GM21786 (cell line): ENCODE results near the gene NYAP1.

ENCODE experiments used
- ATAC-seq: cut with Tn5 transposase; IDR thresholded peaks from one replicate; pipeline ENCODE4 v1.9.1; 2021; ENCODE audit not compliant: unreplicated experiment

The NYAP1 gene

DNA sequence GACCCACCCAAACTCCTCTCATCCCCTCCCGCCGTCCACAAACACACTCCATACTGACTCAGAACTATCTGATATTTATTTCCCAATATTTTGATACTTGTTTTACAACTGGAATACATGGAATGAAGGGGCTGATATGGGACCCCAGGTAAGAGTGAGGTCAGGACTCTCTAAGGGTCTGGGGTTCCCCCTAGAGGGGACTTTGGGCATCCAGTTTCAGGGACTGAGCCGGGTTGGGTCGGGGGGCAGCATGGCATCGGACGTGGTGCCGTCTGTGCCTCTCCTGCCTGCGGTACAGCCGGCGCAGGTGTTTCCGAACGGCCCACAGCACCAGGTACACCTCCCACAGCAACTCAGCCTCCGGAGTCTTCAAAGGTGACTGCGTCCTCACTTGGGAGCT is 27.2 kb upstream of the NYAP1 start:
- no peak for ATAC-seq

DNA sequence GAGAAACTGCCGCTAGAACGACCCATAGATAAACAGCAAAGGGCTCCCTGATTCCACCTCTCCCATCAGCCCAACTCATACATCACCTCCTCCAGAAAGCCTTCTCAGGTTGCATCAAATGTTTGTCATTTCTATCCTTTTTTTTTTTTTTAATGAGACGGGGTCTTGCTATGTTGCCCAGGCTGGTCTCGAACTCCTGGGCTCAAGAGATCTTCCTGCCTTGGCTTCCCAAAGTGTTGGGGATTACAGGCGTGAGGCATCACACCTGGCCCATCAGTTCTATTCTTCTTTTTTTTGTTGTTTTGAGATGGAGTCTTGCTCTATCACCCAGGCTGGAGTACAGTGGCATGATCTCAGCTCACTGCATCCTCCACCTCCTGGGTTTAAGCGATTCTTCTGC is 26.7 kb upstream of the NYAP1 start:
- ATAC-seq = no peak

DNA sequence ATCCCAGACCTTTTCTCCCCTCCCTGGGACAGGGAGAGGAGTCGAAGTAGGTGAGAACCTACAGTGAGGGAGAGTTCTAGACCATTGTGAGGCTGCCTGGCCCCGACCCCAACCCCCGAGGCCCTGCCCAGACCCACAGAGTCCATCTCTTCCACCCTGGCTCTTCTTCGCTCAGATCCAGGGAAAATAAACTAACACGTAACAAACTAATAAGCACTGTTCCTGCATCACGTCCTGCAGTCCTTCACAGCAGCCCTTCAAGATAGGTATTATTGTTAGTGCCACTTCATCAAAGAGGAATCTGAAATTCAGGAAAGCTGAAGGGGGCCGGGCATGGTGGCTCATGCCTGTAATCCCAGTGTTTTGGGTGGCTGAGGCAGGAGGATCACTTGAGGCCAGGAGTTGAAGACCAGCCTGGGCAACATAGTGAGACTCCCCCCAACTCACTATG is 19.5 kb upstream of the NYAP1 start, which contains the start of gene SPACDR:
SPACDR (minus strand) TSS at position 51 of the 451 bp plus-strand sequence. CDS start 235 bp downstream, outside the sequence.
- ATAC-seq = no peak

DNA sequence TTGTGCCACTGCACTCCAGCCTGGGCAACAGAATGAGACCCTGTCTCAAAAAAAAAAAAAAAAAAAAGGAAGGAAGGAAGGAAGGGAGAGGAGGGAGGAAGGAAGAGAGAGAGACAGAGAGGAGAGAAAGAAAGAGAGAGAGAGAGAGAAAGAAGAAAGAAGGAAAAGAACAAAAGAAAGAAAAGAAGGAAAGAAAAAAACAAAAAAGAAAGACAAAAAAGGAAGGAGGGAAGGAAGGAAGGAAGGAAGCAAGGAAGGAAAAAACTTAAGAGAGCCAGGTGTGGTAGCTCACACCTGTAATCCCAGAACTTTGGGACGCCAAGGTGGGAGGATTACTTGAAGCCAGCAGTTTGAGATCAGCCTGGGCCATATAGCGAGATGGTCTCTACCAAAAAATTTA is 18.9 kb upstream of the NYAP1 start:
- ATAC-seq = no peak

DNA sequence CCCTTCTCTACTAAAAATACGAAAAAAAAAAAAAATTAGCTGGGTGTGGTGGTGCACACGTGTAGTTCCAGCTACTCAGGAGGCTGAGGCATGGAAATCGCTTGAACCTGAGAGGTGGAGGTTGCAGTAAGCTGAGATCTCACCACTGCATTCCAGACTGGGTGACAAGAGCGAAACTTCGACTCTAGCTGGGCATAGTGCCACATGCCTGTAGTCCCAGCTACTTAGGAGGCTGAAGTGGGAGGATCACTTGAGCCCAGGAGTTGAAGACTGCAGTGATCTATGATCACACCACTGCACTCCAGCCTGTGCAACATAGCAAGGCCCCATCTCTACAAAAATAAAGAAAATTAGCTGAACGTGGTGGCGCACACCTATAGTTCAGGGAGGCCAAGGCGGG is 18.4 kb upstream of the NYAP1 start:
- ATAC-seq = no peak

DNA sequence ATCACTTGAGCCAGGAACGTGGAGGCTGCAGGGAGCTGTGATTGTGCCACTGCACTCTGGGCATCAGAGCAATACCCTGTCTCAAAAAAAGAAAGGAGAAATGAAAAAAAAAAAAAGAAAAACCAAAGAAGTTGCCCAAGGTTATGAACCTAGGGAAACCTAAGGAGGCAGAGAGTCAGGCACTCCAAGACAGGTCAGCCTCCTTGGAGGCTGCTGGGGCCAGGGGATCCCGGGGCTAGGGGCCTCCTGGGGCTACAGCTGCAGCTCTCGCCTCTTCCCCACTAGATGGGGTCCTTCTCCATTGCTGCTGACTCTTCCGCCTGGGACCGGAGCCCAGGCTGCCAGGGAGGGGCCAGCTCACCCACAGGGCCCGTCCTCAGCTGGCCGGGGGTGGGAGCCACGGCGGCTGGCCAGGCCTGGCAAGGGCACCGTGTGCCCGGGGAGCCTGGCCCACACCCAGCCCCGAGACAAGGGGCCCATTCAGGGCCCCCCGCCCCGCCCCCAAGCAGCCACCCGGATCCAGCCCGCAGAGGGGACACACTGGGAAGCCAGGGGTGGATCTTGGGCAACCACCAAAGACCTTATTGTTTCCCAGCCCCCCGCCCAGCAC is 17.9 kb upstream of the NYAP1 start:
- ATAC-seq = no peak

DNA sequence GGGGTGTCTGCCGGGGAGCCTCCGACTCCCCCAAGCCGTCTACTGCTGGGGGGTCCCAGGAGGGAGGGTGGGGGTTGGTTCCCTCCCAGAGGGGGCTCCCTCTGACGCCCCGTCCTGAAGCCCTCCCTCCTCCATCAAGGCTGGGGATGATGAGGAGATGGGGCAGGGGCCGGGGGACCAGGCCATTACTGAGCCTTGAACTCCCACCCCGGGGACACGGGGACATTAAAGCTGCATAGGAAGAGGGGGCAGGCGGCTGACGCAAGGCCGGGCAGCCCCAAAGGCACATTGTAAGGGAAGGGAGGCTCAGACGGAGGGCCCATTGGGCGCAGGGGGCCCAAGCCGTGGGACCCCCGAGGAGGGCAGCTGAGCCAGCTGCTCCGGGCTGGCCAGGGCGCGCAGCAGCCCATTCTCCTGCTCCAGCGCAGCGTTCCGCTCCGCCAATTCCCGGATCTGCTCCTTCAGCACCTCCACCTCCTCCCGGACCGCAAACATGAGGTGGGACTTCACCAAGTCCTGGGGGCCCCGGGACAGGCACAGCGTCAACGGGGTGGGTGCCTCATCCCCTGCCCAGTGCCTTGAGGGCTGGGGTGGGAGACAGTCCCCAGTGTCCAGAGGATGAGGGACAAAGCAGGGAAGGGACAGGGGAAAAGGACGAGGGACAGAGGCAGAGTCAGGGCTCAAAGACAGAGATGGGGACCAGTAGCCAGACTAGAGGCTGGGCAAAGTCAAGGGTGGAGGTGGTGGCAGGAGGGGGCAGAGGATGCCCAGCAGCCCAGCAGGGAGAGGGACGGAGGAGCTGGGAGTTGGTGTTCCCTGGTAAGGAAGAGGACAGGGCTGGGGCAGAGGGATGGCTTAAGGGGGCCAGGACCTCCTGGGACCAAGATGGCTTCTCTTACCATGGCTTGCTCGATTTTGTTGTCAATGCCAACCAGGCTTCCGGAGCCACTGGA is 16.8 kb upstream of the NYAP1 start:
- ATAC-seq = no peak

DNA sequence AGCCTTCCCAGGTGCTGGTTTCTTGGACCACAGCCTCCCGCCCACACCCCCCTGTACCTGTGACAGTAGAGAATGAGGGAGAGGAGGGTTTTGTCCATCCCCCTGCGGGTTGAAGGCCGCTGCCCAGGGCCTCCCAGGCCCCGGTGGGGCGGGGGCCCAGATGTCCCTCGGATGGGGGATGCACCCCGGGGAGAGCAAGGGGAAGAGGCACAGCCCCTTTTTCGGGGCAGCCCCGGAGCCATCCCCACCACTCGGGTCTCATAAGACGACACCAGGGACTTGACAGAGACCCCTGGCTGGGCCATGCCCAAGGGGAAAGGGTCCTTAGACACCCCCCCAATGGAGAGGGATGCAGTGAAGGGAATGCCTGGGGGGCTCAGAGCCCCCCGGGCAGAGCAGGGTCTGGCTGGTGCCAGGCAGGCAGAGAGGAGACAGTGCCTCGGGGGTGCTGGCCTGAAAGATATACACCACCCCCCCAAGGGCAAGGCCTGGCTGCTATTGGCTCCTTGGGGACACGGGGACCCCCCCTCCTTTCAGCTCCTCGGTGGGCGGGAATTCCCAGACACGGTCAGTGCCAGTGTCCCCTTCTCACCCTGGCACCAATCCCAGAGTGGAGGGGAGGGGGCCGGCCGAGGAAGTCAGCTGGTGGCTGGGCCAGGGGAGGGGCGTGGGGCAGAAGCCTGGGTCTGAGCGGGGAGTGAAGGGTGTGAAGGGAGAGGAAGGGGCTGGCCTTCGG is 15.9 kb upstream of the NYAP1 start:
- ATAC-seq = no peak

DNA sequence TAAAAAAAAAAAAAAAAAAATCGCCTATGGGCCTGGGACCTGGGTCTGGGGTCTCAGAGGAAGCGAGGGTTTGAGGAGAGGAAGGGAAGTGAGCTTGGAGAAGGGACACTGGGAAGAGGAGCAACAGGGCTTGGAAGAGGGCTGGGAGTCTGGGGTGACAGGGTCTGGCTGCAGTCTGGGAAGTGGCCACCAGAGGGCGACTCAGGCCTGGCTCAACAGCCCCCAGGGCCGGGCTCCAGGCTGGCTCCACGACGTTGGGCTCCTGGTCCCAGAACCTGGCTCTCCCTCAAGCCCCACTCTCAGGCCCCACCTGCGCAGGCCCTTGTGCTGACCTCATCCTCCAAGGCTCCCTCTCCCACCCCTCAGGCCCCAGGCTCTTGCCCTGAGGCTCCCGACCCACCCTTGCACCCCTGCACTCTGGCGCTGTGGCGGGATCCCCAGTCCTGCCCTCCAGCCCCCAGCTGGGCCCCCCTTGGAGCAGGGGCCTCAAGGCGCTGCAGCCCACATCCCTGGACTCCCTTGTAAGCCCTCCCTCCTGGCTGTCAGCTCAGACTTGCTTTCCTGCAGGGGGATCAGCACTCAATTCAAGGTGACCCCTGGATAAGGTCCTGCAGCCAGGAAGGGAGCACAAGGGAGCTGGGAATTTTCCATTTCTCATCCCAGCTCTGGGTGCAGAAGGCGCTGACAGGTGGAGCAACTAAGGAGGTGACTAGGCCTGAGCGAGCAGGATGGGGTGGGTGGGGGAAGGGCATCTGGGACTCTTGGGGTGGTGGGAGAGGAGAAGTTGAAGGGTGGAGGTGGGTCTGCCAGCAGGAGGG is 14.3 kb upstream of the NYAP1 start:
- ATAC-seq = no peak

DNA sequence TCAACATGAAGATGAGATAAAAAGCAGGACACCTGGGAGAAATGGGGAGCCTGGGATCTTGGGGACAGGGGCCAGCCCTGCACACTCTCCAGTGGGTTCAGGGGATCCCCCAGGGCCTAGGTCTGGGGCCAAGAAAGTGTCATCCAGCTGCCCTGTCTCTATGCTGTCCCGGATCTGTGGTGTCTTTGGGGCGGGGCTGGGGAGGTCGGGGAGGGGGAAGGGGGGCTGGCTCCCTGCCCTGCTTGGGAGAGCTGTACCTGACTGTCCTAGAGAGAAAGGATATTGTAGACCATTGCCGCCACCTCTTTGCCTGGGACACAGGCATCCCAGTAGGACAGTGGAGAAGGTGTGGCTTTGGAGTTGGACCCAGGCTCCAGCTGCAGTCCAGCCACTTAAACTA is 12.7 kb upstream of the NYAP1 start:
- ATAC-seq = no peak

DNA sequence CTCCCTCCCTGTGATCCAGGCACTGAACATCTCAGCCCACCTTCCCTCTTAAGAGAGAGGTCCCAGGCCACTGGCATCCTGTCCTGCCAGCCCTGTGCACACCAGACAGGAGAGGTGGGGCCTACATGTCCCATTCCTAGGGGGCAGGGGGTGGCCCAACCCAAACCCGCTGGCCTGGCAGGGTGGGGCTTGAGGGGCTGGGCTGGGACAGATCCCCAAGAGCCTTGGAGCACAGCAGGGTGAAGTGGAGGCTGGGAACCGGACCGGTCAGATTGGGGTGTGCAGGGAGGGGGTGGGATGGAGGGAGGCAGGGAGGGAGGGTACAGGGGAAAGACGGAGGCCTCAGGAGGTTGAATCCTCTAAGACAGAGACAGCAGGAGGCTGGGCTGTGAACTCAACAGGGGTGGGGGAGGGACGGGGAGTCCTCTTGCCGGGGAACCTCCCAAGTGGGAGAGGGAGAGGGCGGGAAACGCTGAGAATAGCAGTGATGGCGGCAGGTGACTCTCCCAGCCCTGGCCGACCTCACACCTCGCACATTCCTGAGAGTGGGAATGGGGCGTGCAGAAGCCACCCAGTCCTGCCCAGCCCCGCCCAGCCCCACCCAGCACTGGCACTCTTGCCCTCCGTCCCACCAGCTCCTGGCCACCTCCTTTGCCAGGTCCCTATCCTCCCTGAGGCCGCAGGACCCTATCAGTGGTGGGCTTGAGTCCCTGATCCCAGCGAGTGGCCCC is 11.4 kb upstream of the NYAP1 start:
- no peak for ATAC-seq

DNA sequence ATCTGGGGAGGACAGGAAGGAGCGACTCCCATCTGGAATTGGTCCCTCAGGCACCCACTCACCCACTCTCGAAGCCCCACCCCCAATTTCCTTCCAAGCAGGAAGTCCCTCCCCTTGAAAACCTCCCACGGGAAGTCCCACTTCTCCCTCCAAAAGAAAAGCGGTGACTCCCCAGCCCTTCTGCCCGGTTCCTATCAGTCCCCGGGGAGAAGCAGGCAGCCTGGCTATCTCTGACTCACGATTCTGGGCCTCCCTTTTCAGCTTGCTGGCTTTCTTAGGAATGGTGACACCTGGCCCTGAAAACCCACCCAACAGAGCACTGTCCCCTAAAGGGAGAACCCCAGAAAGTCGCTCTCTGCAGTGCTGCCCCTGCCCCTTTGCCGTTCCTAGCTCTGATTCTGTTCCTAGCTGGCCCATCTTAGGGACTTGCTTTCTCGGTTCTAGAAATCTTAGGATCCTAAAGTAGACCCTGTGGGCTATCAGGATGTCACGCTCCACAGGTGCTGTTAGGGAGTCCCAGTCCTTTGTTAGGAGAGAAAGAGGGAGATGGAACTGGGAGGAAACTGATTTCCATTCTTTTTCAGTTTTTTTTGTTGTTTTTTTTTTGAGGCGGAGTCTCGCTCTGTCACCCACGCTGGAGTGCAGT is 10.8 kb upstream of the NYAP1 start:
- ATAC-seq = no peak

DNA sequence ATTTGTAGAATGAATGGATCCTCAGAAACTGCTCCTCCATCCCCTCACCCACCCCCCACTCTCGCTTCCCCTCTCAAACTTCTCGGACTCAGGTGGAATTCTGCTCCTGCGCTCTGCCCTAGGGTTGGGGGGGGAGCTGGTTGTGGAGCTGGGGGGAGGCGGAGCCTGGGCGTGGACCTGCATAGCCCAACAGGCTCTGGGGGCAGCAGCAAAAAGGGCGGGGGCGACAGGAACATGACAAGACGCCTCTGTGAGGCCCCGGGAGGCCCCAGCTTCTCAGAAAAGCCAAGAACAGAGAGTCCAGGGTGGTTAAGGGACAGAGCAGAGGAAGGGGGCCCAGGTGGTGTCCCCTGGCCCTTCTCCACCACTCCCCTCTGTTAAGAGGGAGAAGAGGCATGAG is 8.2 kb upstream of the NYAP1 start:
- no peak for ATAC-seq

DNA sequence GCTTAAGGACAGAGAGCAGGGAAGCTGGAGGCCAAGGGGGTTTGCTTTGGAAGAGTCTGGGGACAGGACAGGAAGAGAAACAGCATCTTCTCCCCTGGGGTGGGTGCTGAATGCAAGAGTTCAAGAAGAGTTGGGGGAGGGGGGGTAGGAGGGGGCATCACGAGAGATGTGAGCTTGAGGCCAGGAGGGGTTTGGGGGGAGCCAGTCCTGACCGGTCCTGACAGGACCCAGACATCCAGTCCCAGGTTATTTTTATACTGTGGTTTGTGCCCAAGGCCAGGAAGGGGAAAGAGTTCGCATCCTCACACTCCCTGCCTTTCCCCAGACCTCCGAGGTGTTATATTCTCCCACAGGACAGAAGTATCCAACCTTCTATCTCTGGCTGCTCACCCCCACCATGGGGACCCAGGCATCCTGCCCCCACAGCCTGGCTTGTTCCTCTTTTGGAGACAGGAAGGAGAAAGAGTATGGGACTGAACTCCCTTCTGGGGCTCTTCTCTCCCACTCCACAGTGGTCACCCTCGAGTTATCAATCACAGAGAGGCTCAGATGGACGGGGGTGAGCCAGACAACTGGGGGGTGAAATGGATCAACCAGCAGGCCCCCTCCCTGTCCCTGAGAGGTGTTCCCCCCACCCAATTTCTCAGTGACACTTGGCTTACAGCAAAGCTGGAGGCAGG is 7.5 kb upstream of the NYAP1 start:
- no peak for ATAC-seq

DNA sequence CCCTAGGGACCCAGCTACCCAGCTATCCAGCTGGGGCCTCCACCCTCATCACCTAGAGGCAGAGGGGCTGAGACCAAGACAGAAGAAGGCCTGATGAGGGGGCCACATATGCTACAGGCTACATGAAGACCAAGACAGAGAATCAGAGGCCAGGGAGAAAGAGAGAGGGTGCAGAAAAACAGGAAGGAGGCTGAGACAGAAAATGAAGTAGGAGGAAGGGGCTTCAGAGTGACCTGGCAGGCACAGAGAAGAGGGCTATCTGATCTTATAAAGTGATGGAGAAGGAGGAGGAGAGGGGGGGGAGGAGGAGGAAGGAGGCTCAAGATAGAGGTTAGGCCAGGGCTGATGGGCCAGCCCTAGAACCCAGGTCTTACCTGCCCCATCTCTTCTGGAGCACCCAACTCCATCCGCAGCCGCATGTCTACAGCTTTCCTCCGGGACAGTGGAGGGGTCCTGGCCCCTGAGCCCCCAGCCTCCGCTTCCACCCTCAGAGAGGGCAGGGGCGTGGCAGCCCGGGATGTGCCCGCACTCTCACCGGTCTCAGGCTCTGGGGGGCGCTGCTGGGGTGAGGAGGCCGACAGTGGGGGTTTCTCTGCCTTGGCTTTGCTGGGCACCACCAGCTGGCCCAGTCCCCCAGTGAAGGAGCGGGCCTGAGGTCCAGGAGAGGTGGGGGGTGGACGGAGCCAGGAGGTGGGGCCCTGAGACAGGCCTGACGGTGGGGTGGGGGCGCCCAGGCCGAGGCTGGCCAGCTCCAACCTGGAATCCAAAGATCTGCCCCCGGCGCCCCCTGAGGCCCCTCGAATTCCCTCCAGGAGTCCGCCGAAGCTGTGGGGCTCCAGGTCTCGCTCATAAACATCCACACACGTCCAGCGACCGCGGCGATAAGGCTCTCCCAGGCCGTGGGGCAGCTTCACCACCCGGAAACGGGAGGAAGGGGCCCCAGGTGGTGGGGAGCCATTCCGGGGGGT is 6.5 kb upstream of the NYAP1 start:
- no peak for ATAC-seq

DNA sequence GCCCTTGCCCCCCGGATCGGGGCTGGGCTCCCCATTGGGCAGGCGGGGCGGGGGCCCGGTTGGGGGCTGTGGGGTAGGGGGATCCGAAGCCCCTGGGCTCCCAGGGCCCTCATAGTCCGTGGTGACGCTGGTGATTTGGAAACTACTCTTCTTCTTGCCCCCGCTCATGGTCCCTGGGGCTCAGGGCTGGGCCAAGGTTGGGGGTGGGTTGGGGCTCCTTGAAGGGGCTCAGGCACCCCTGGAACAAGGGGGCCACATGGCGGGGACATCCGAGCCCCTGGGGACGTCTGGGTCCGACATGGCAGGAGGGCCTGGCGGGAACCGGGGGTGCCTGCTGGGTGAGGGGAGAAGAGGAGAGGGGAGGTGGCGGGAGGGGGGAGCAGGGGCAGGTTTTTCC is 5.9 kb upstream of the NYAP1 start:
- ATAC-seq = no peak

DNA sequence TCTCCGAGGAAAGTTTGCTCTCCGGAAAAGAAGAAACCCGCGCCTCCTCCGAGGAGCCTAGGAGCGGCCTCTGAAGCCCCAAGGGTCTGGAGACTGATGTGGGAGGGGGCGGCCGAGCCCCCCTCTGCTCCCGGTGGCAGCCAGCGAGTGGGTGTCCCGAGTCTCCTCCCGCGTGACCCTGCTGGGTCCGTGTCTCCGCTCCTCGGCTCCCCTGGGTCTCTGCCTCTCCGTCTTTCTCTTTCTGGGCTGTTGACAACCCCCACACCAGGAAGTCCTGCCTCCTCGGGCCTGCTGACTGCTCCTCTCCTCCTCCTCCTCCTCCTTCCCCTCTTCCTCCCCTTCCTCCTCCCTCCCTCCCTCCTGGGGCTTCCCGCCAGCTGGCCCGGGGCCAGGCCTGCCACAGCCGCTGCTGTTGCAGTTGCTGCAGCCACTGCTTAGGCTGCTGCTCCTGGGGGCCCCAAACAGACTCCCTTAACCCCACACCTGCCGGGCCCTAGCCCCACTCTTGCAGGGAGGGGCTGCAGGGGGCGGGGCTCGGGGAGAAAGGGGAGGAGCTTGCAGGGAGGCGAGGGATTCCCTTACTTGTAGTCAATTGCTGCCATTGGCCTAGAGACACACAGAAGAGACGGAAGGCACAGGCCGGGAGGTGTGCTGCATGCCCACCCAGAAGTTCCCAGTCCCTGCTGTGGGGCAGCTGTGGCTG is 4.6 kb upstream of the NYAP1 start, which contains the start of gene TSC22D4:
TSC22D4 (minus strand) TSS at position 257 of the 703 bp plus-strand sequence. CDS start 1,176 bp downstream, outside the sequence.
- peak; percentile 54 for ATAC-seq
